Ovary (tissue), 9 donors: Measurements from ENCODE around the gene PTDSS2. TPM values are rescaled to one million over a fixed set of nuclear protein-coding genes. Genes with fewer than 3 reads are reported as not detected.

Experiments used
- DNase-seq, 5 donors: peaks; one replicate each; pipeline ENCODE4 v3.0.0-alpha.2; 2019 to 2020
- H3K27ac ChIP-seq, 2 donors: fragments of 200-600 bp; one replicate each; pipeline versions ENCODE4 v1.5.1 to v1.8.0; 2019 to 2022
- H3K27me3 ChIP-seq: fragments of 200-600 bp; one replicate; pipeline ENCODE4 v1.8.0; 2022
- H3K36me3 ChIP-seq: fragments of 200-600 bp; sonication (generic); one replicate; pipeline ENCODE4 v1.5.1; 2019
- H3K4me1 ChIP-seq: one replicate; pipeline ENCODE4 v1.8.1; 2013; ENCODE audit warnings: mild to moderate bottlenecking, moderate library complexity; ENCODE audit not compliant: insufficient read depth
- H3K4me3 ChIP-seq: fragments of 200-600 bp; sonication (generic); one replicate; pipeline ENCODE4 v1.5.1; 2017
- H3K9me3 ChIP-seq, 2 donors: fragments of 200-600 bp in 1 of 2; sonication (generic) in 1 of 2; one replicate each; pipeline versions ENCODE4 v1.5.1 to v1.8.1; 2013 to 2019; ENCODE audit warnings: mild to moderate bottlenecking in 1 of 2, moderate library complexity in 1 of 2
- EP300 ChIP-seq: sonication (generic); formaldehyde crosslinking; IDR thresholded peaks from one replicate; pipeline ENCODE4 v1.6.1; 2017; ENCODE audit warnings: antibody characterized with exemption
- POLR2A ChIP-seq: fragments of 450-650 bp; IDR thresholded peaks from one replicate; pipeline ENCODE4 v1.6.1; 2017; ENCODE audit warnings: antibody characterized with exemption, mild to moderate bottlenecking, moderate library complexity
- WGBS, 3 donors: extraction: QIAGEN DNeasy Blood & Tissue Kit in 1 of 3; methylation state at CpG; one replicate each; pipeline versions ENCODE4 v1.1.5 to v1.1.7; 2013 to 2017; 5-methylcytosine and 5-hydroxymethylcytosine counted together
- intact Hi-C, 4 donors: fragments of 100-400 bp; cut with DNase I; formaldehyde crosslinking; loops; one replicate each; pipeline versions ENCODE4 v1.11.0 to v1.15.1; 2022 to 2023
- polyA plus RNA-seq, 2 donors: library from polyadenylated mRNA; stranded (reverse); fragments of 200-250 nt in 1 of 2; fragments of 350-450 nt in 1 of 2; fragmentation: Illumina TruSeq in 1 of 2; extraction: RNeasy Lipid Tissue Mini Kit (QIAGEN cat#74804) in 1 of 2; gene quantifications; one replicate each; pipeline ENCODE4 v1.2.3, GENCODE V29; 2013 to 2014
- total RNA-seq, 7 donors: library from RNA; depleted of rRNA in 2 of 7; stranded (reverse); fragments of >200 nt in 2 of 7; fragmentation: NEBNext Ultra II Directional in 3 of 7; extraction: Animal tissue kit (Norgen Biotek cat#: 25700) in 3 of 7; gene quantifications; one replicate each; pipeline versions ENCODE4 v1.1.0 to v1.2.4, GENCODE V29; 2016 to 2023
- TF ChIP-seq, protein P1 (sequence below), 3 donors: fragments of 450-650 bp in 2 of 3; fragments of 200-600 bp in 1 of 3; IDR thresholded peaks; one replicate each; pipeline versions ENCODE4 v1.5.1 to v1.8.0; 2016 to 2022; ENCODE audit warnings: antibody characterized with exemption in 3 of 3, mild to moderate bottlenecking in 1 of 3
- donor health status: DM: no; HTN: no; CAD: no; lungs with moderate emphysema.
- donor health status: DM: no; HTN: no; CAD: no.
- donor health status: Bipolar disorder and iron deficiency.
- donor health status: DM: yes; HTN: yes; CAD: no.
- donor health status: DM: no; HTN: no; CAD: no.
- donor health status: DM: yes; HTN: yes; CAD: no.

PTDSS2 gene
- total and polyA plus RNA-seq, 9 donors: 17.1 to 56.5 (median 38.8) TPM

DNA sequence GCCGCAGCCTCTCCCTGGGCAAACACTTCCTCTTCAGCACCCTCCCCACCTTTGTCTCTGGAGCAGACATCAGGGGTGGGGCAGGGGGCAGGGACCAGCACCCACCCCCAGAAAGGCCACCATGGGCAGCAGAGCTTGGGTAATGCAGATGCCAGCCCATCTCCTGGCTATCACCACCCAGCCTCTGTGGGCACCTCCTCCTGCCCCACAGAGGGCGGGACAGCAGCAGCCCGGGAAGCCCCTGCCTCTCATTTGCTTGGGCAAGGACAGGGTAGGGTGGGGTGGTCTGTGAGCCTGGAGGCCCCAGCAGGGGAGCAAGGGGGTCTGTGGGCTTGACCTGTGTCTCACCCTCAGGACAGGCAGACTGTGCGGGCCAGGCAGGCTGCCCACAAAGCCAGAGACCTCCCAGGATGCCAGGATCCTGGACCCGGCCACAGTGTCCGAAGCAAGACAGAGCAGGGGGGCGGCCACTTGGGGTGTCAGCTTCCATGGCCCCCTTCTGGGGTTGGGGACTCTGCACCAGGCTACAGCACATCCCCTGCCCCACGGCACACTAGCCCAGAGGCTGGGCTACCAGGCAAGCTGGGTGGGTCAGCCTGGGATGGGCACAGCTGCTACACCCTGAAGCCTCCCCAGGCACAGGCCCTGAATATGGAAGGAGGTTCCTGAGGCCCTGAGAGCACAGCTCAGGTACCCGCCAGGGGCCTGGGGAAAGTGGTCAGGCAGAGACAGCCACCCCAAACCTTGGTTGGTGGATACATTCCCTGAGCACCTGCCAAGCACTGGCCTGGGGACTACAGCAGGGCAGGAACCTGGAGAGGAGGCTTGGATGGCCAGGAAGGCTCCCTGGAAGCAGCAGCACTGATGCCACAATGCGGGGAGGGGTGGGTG is 52.5 kb downstream of the PTDSS2 start:
- TF ChIP-seq EP300 (no peak), POLR2A (no peak)
- TF ChIP-seq, protein P1, sequence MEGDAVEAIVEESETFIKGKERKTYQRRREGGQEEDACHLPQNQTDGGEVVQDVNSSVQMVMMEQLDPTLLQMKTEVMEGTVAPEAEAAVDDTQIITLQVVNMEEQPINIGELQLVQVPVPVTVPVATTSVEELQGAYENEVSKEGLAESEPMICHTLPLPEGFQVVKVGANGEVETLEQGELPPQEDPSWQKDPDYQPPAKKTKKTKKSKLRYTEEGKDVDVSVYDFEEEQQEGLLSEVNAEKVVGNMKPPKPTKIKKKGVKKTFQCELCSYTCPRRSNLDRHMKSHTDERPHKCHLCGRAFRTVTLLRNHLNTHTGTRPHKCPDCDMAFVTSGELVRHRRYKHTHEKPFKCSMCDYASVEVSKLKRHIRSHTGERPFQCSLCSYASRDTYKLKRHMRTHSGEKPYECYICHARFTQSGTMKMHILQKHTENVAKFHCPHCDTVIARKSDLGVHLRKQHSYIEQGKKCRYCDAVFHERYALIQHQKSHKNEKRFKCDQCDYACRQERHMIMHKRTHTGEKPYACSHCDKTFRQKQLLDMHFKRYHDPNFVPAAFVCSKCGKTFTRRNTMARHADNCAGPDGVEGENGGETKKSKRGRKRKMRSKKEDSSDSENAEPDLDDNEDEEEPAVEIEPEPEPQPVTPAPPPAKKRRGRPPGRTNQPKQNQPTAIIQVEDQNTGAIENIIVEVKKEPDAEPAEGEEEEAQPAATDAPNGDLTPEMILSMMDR (IDR thresholded peaks at IDR 0.05): no peak

DNA sequence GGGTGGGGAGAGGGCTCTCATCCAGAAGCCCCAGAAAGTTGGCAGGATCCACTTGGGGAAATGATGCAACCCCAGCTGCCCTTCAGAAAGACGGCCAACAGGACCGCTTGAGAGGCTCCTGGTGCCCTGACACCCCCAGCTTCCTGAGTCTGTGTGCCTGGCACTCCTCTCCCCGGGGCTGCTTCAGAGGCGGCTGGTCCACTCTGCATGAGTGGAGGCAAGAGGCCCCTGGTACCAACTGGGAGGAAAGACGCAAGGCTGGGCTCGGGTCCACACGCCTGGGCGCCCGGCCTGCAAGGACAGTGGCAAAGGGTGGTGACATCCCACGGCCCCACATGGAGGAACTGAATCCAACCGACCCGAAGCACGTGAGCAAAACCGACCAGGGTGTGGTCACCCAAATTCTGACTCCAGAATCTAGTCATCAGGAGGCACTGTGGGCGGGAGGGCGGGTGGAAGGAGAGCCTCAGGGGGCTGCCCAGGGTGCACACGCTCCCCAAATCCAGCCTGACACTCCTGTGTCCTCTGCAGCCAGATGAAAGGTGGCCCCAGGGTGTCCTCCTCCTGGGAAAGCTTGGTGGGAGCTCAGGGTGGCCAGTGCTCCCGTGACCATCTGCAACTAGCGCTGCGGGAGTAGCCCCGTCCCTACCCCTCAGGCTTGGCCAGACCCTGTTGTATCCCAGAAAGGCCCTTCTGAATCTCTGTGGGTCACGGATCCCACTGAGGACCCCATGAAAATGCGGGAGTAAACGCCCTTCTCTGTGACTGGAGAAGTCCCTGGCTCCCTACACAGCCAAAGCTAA is 53.3 kb downstream of the PTDSS2 start:
- H3K4me1 ChIP-seq: peaks cover 14% of the 10 kb centered on the region
- H3K27ac ChIP-seq: peak overlapping the region; percentile 64 to 75
- H3K4me3 ChIP-seq: peak overlapping the region; percentile 25
- no peaks in the 10 kb centered on the region for H3K36me3 ChIP-seq
- 53 to 56% (median 55%) methylated on average over 23 to 24 of the region's 24 CpGs for WGBS, 3 donors
- peak in 3 of 5 donors; percentile 47 to 63 (median 52) for DNase-seq
- no peaks in the 10 kb centered on the region for H3K9me3 ChIP-seq
- intact Hi-C loops: loop anchor here in 1 of 4 donors (10.0 kb wide), 1 partner anchor 49 kb away; the partner anchor contains the start of gene PTDSS2
- TF ChIP-seq, protein P1 (IDR thresholded peaks at IDR 0.05): no peak
- TF ChIP-seq POLR2A (no peak), EP300 (no peak)
- no peaks in the 10 kb centered on the region for H3K27me3 ChIP-seq

More for the DNA sequence above, 52.5 kb downstream of the PTDSS2 start:
- peak in 3 of 5 donors; percentile 44 to 54 (median 45) for DNase-seq
- H3K36me3 ChIP-seq: no peaks in the 10 kb centered on the region
- no peaks in the 10 kb centered on the region for H3K27me3 ChIP-seq
- WGBS, 3 donors: 80 to 84% (median 81%) methylated on average over 8 to 10 of the region's 10 CpGs
- no peak overlapping the region for H3K27ac ChIP-seq
- no peak overlapping the region for H3K4me3 ChIP-seq
- intact Hi-C loops: loop anchor here in 1 of 4 donors (10.0 kb wide), 1 partner anchor 48 kb away; the partner anchor contains the start of gene PTDSS2
- peaks cover 9% of the 10 kb centered on the region for H3K4me1 ChIP-seq
- H3K9me3 ChIP-seq: no peaks in the 10 kb centered on the region

DNA sequence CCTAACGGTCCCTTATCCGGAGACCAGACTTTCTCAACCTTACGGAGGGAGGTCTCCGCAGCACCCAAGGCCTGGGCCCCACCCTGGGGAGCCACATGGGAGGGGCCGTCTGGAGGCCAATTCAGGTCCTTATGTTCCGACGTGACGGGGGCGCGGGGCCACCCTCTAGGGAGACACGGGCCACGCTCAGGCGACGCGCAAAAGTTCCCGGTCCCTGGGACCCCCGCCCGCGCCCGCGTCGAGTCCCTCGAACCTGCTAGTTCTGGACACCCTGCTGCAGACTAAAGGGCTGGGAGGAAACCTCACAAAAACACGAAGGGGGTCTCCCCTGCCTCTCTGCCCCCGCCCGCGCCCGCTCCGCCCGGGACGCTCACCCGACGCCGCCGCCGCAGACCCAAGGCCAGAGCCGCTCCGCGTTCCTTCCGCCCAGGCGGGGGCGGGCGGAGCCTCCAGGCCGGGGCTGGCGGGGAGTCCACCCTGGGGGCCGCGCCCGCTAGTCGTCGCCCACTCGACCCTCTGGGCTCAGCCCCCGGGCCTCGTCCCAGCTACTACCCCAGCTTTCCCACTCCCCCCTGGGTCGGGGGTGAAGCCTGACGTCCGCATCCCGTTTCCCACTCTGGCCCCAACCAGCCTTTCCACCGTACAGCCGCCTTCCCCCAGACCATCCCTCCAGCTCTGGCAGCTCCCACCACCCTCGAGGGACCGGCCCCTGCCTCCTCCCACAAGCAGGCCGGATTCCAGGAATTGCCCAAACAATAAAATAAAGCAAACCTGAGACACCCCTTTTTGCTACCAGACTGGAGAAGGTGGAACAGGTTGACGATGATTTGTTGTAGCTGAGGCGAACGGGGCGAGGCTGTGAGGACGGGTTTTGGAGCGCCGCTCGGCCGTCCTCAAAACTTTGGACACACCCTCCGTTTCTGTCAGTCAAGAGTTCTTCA is 54.2 kb downstream of the PTDSS2 start:
- peak; percentile 53 to 80 (median 68) for DNase-seq
- intact Hi-C loops: loop anchor here in 1 of 4 donors (10.0 kb wide), 1 partner anchor 50 kb away; the partner anchor contains the start of gene PTDSS2
- peaks cover 14% of the 10 kb centered on the region for H3K4me1 ChIP-seq

More for the DNA sequence above, 54.2 kb downstream of the PTDSS2 start:
- H3K36me3 ChIP-seq: no peaks in the 10 kb centered on the region
- WGBS, 3 donors: 2 to 6% (median 2%) methylated on average over 59 to 72 of the region's 72 CpGs
- H3K27me3 ChIP-seq: no peaks in the 10 kb centered on the region
- H3K4me3 ChIP-seq: peak overlapping the region; percentile 25
- H3K27ac ChIP-seq: peak overlapping the region; percentile 64 to 75
- no peaks in the 10 kb centered on the region for H3K9me3 ChIP-seq
- TF ChIP-seq EP300: no peak
- TF ChIP-seq, protein P1 (IDR thresholded peaks at IDR 0.05): no peak
- no peak for TF ChIP-seq POLR2A
